HG02610 (cell line): ENCODE measurements around the gene ERC1.
A peak's percentile ranks its signal among the peaks of the same experiment; 100 is the strongest.
"Not testable (repeated sequence)": the region's sequence is repeated elsewhere in the genome, so short reads cannot be mapped to it uniquely, and the experiment has no call there.

Source experiments
- ATAC-seq: cut with Tn5 transposase; IDR thresholded peaks from one replicate; pipeline ENCODE4 v1.9.1; 2021; ENCODE audit warnings: mild to moderate bottlenecking, moderate library complexity; ENCODE audit not compliant: unreplicated experiment

The ERC1 gene

GRCh38 chr12:981176-981828, 9.7 kb upstream of the ERC1 start:
- ATAC-seq: no peak

- no peak for ATAC-seq
Measured at GRCh38 chr12:981961-982360, 9.1 kb upstream of the ERC1 start.

GRCh38 chr12:988646-989045, 2.4 kb upstream of the ERC1 start:
- ATAC-seq: no peak

GRCh38 chr12:989051-989450, 2.0 kb upstream of the ERC1 start:
- ATAC-seq: no peak

- no peak for ATAC-seq
Measured at GRCh38 chr12:989751-990660, 1.0 kb upstream of the ERC1 start.

- peak; percentile 47 for ATAC-seq
Measured at GRCh38 chr12:991350-992333, 619 bp downstream of the ERC1 start.

GRCh38 chr12:992647-993046, 1.6 kb downstream of the ERC1 start:
- ATAC-seq: no peak

GRCh38 chr12:996881-997280, 5.9 kb downstream of the ERC1 start:
- no peak for ATAC-seq

GRCh38 chr12:997505-997904, 6.5 kb downstream of the ERC1 start:
- ATAC-seq: no peak

- no peak for ATAC-seq
Measured at GRCh38 chr12:998020-998874, 7.2 kb downstream of the ERC1 start.

- not testable (repeated sequence) for ATAC-seq
Measured at GRCh38 chr12:999736-1000135, 8.7 kb downstream of the ERC1 start.

GRCh38 chr12:1001507-1001906, 10.5 kb downstream of the ERC1 start:
- ATAC-seq: no peak

- ATAC-seq: no peak
Measured at GRCh38 chr12:1003600-1004271, 12.7 kb downstream of the ERC1 start.

GRCh38 chr12:1006255-1006654, 15.2 kb downstream of the ERC1 start:
- no peak for ATAC-seq

GRCh38 chr12:1007276-1007675, 16.3 kb downstream of the ERC1 start:
- ATAC-seq: no peak

- no peak for ATAC-seq
Measured at GRCh38 chr12:1007994-1008393, 17.0 kb downstream of the ERC1 start.

GRCh38 chr12:1011091-1011490, 20.1 kb downstream of the ERC1 start:
- ATAC-seq: no peak

GRCh38 chr12:1013618-1014489, 22.8 kb downstream of the ERC1 start:
- no peak for ATAC-seq

- no peak for ATAC-seq
Measured at GRCh38 chr12:1019283-1019682, 28.3 kb downstream of the ERC1 start.
